SU-DHL-6 (cell line): ENCODE data around the gene POLR1D.

Source experiments
- H2AFZ ChIP-seq: fragments of 200-600 bp; sonication (generic); 2 replicates; pipeline ENCODE4 v1.6.1; 2014; ENCODE audit warnings: low read depth, mild to moderate bottlenecking, moderate library complexity, mixed read lengths, antibody characterized with exemption, low read length; ENCODE audit not compliant: severe bottlenecking
- H3F3A ChIP-seq: fragments of 200-600 bp; shearing (Covaris generic); 2 replicates; pipeline ENCODE4 v1.6.0; 2016; ENCODE audit warnings: antibody characterized with exemption, mild to moderate bottlenecking; ENCODE audit not compliant: insufficient read depth
- H3K27ac ChIP-seq: fragments of 200-600 bp; sonication (generic); 2 replicates; pipeline ENCODE4 v1.5.1; 2016; ENCODE audit warnings: low read depth, mild to moderate bottlenecking, low read length, moderate library complexity, mixed read lengths
- H3K27me3 ChIP-seq: fragments of 200-600 bp; sonication (generic), shearing (Covaris generic); 2 replicates; pipeline ENCODE4 v1.6.0; 2014; ENCODE audit warnings: mild to moderate bottlenecking, low read length
- H3K36me3 ChIP-seq: fragments of 200-600 bp; sonication (generic); 2 replicates; pipeline ENCODE4 v1.6.1; 2014; ENCODE audit warnings: mild to moderate bottlenecking, low read length, mixed read lengths
- H3K4me2 ChIP-seq: fragments of 300-600, 200-600 bp; shearing (Covaris generic), sonication (generic); 2 replicates; pipeline ENCODE4 v1.6.0; 2014; ENCODE audit warnings: low read length, low read depth, mild to moderate bottlenecking; ENCODE audit not compliant: poor library complexity, severe bottlenecking
- H3K4me3 ChIP-seq: fragments of 200-600 bp; sonication (generic); 2 replicates; pipeline ENCODE4 v1.5.1; 2014; ENCODE audit warnings: antibody characterized with exemption, low read length, mild to moderate bottlenecking, mixed read lengths; ENCODE audit not compliant: insufficient read depth, poor library complexity, severe bottlenecking
- H3K79me2 ChIP-seq: fragments of 200-600 bp; sonication (generic); 2 replicates; pipeline ENCODE4 v1.6.1; 2014; ENCODE audit warnings: mild to moderate bottlenecking, low read length, moderate library complexity; ENCODE audit not compliant: insufficient read depth
- H3K9ac ChIP-seq: fragments of 200-600 bp; sonication (generic); 2 replicates; pipeline ENCODE4 v1.7.0; 2014; ENCODE audit warnings: mild to moderate bottlenecking, low read length
- H3K9me2 ChIP-seq: fragments of 200-600 bp; sonication (generic); replicated peaks from 2 replicates; pipeline ENCODE4 v1.6.1; 2014; ENCODE audit warnings: low read length; ENCODE audit not compliant: insufficient read depth
- H3K9me3 ChIP-seq: fragments of 200-600 bp; sonication (generic); 2 replicates; pipeline ENCODE4 v1.6.1; 2014; ENCODE audit warnings: low read length, mixed read lengths; ENCODE audit not compliant: insufficient read depth
- H4K20me1 ChIP-seq: fragments of 200-600 bp; sonication (generic); 2 replicates; pipeline ENCODE4 v1.6.1; 2014; ENCODE audit warnings: low read depth, mild to moderate bottlenecking, antibody characterized with exemption, low read length, moderate library complexity, mixed read lengths
- CTCF ChIP-seq: fragments of 200-600 bp; sonication (generic); IDR thresholded peaks from one replicate; pipeline ENCODE4 v1.5.1; 2017; ENCODE audit warnings: antibody characterized with exemption, mild to moderate bottlenecking, low read length, moderate library complexity; ENCODE audit not compliant: insufficient read depth, poor library complexity, severe bottlenecking
- EZH2phosphoT487 ChIP-seq: fragments of 200-600 bp; sonication (generic), shearing (Covaris generic); conservative IDR thresholded peaks from 2 replicates; pipeline ENCODE4 v1.6.1; 2018; ENCODE audit warnings: mild to moderate bottlenecking, antibody characterized with exemption, low read length, moderate library complexity, mixed read lengths

Gene POLR1D

GRCh38 chr13:27659145-27659865 lies 37.6 kb downstream of the POLR1D start:
- no peaks in the 10 kb centered on the region for H3K9me3 ChIP-seq
- H3K4me2 ChIP-seq = no peak overlapping the region
- H2AFZ ChIP-seq = no peak overlapping the region
- H3K79me2 ChIP-seq = peaks cover 30% of the 10 kb centered on the region
- H4K20me1 ChIP-seq = 0 out of 2 replicates have a peak, but pooled peaks cover 6% of the 10 kb centered on the region
- H3K27me3 ChIP-seq = no peaks in the 10 kb centered on the region
- H3K4me3 ChIP-seq = no peak overlapping the region
- TF ChIP-seq EZH2phosphoT487 (no peak), CTCF (no peak)
- no peak overlapping the region for H3K27ac ChIP-seq
- no peaks in the 10 kb centered on the region; the same call in 1 of the 2 replicates for H3F3A ChIP-seq
- no peaks in the 10 kb centered on the region for H3K9me2 ChIP-seq
- no peaks in the 10 kb centered on the region for H3K36me3 ChIP-seq
- no peak overlapping the region for H3K9ac ChIP-seq

DNA sequence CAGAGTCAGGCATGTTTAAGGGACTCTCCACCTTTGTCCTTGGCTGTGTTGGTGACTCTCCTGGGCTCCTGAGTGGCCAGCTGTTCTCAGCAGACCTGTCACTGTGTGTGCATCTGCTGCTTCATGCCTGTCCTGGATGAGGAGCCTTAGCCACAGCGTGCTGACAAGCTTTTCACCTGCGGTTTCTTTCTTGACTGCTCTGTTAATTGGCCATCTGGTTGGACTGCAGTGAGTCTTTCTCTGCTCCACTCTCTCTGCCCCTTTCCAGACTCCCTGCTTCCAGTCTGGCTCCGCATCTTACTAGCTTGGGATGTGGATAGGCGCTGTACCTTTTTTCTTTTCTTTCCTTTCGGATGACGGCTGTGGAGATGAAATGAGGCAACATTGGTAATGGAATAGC lies 38.8 kb downstream of the POLR1D start:
- Histone ChIP-seq H3K27me3 (no peaks in the 10 kb centered on the region), H2AFZ (no peak overlapping the region), H3K9me2 (no peaks in the 10 kb centered on the region), H3K4me2 (no peak overlapping the region), H3K79me2 (peaks cover 21% of the 10 kb centered on the region), H4K20me1 (no peaks in the 10 kb centered on the region; the same call in 1 of the 2 replicates), H3K9me3 (no peaks in the 10 kb centered on the region), H3K4me3 (no peak overlapping the region), H3K9ac (no peak overlapping the region), H3K36me3 (no peaks in the 10 kb centered on the region), H3F3A (no peaks in the 10 kb centered on the region; the same call in 1 of the 2 replicates), H3K27ac (no peak overlapping the region)
- TF ChIP-seq CTCF (no peak), EZH2phosphoT487 (no peak)

GRCh38 chr13:27661017-27661416 lies 39.3 kb downstream of the POLR1D start:
- Histone ChIP-seq H3F3A (no peaks in the 10 kb centered on the region; the same call in 1 of the 2 replicates), H3K27ac (no peak overlapping the region), H3K27me3 (no peaks in the 10 kb centered on the region), H4K20me1 (no peaks in the 10 kb centered on the region; the same call in 1 of the 2 replicates), H3K9ac (no peak overlapping the region), H3K9me3 (no peaks in the 10 kb centered on the region), H3K79me2 (0 out of 2 replicates have a peak, but pooled peaks cover 20% of the 10 kb centered on the region), H2AFZ (no peak overlapping the region), H3K36me3 (no peaks in the 10 kb centered on the region), H3K4me3 (no peak overlapping the region), H3K4me2 (no peak overlapping the region), H3K9me2 (no peaks in the 10 kb centered on the region)
- TF ChIP-seq CTCF (no peak), EZH2phosphoT487 (no peak)
